GM23248 (cell line): Measurements from ENCODE around the gene PITHD1. TPM values are rescaled to one million over a fixed set of nuclear protein-coding genes. Genes with fewer than 3 reads are reported as not detected.
A peak's percentile ranks its signal among the peaks of the same experiment; 100 is the strongest.
"Not testable (repeated sequence)": the region's sequence is repeated elsewhere in the genome, so short reads cannot be mapped to it uniquely, and the experiment has no call there.

Experiments
- DNase-seq: peaks from one replicate; pipeline ENCODE4 v3.0.0-alpha.2; 2015
- H2AFZ ChIP-seq: fragments of 200-600 bp; sonication (generic); 2 replicates; pipeline ENCODE4 v1.6.1; 2016; ENCODE audit warnings: antibody characterized with exemption
- H3F3A ChIP-seq: fragments of 200-600 bp; sonication (generic); 2 replicates; pipeline ENCODE4 v1.6.1; 2016; ENCODE audit warnings: mild to moderate bottlenecking, antibody characterized with exemption, mixed run types; ENCODE audit not compliant: insufficient read depth
- H3K27ac ChIP-seq: fragments of 200-600 bp; sonication (generic); 2 replicates; pipeline ENCODE4 v1.5.1; 2016; ENCODE audit warnings: mild to moderate bottlenecking
- H3K27me3 ChIP-seq: fragments of 200-600 bp; sonication (generic); replicated peaks from 2 replicates; pipeline ENCODE4 v1.6.1; 2016; ENCODE audit warnings: mild to moderate bottlenecking; ENCODE audit not compliant: insufficient read depth
- H3K36me3 ChIP-seq: fragments of 200-600 bp; sonication (generic); 2 replicates; pipeline ENCODE4 v1.6.1; 2016; ENCODE audit warnings: low read depth, mild to moderate bottlenecking
- H3K4me1 ChIP-seq: fragments of 200-600 bp; sonication (generic); 2 replicates; pipeline ENCODE4 v1.6.1; 2016; ENCODE audit warnings: mild to moderate bottlenecking; ENCODE audit not compliant: insufficient read depth
- H3K4me2 ChIP-seq: fragments of 200-600 bp; sonication (generic); one replicate; pipeline ENCODE4 v1.6.1; 2016; ENCODE audit warnings: mild to moderate bottlenecking; ENCODE audit not compliant: unreplicated experiment
- H3K4me3 ChIP-seq: fragments of 200-600 bp; sonication (generic); 2 replicates; pipeline ENCODE4 v1.5.1; 2016; ENCODE audit warnings: mild to moderate bottlenecking
- H3K79me2 ChIP-seq: fragments of 200-600 bp; sonication (generic); 2 replicates; pipeline ENCODE4 v1.6.1; 2016; ENCODE audit warnings: mild to moderate bottlenecking; ENCODE audit not compliant: insufficient read depth
- H3K9ac ChIP-seq: fragments of 200-600 bp; sonication (generic); 2 replicates; pipeline ENCODE4 v1.6.1; 2016; ENCODE audit warnings: mild to moderate bottlenecking
- H3K9me2 ChIP-seq: fragments of 200-600 bp; sonication (generic); 2 replicates; pipeline ENCODE4 v1.6.1; 2016; ENCODE audit warnings: mixed run types, mild to moderate bottlenecking, moderate library complexity; ENCODE audit not compliant: insufficient read depth
- H3K9me3 ChIP-seq: fragments of 200-600 bp; sonication (generic); one replicate; pipeline ENCODE4 v1.6.1; 2017; ENCODE audit warnings: low read depth
- H4K20me1 ChIP-seq: fragments of 200-600 bp; sonication (generic); 2 replicates; pipeline ENCODE4 v1.6.0; 2016; ENCODE audit not compliant: insufficient read depth
- EZH2 ChIP-seq: fragments of 200-600 bp; sonication (generic); IDR thresholded peaks from 2 replicates; pipeline ENCODE4 v1.6.1; 2018; ENCODE audit warnings: antibody characterized with exemption, mild to moderate bottlenecking; ENCODE audit not compliant: insufficient read depth, poor library complexity, severe bottlenecking
- EZH2phosphoT487 ChIP-seq: fragments of 200-600 bp; sonication (generic); IDR thresholded peaks from 2 replicates; pipeline ENCODE4 v1.6.1; 2018; ENCODE audit warnings: antibody characterized with exemption, moderate library complexity, mild to moderate bottlenecking, low read depth; ENCODE audit not compliant: insufficient read depth
- WGBS, 2 experiments: methylation state at CpG; one replicate each; pipeline ENCODE4 v1.1.6; 2015 to 2017; ENCODE audit warnings: low lambda C conversion rate in 2 of 2, low coverage in 1 of 2; ENCODE audit errors: missing lambda C conversion rate in 2 of 2; 5-methylcytosine and 5-hydroxymethylcytosine counted together
- in situ Hi-C: fragments of 300-500 bp; cut with MboI; formaldehyde crosslinking; loops from 2 replicates; pipeline ENCODE4 v1.15.0; 2020
- polyA plus RNA-seq: library from polyadenylated mRNA; unstranded; fragments of >200 nt; fragmentation: Nextera tagmentation; extraction: Ambion mirVana; gene quantifications from 2 replicates; pipeline ENCODE4 v1.2.1, GENCODE V29; 2016
- total RNA-seq: library from RNA; depleted of rRNA; stranded (reverse); fragments of >200 nt; shearing (Covaris generic); gene quantifications from 2 replicates; pipeline ENCODE4 v1.2.3, GENCODE V29; 2014

The PITHD1 gene
- total and polyA plus RNA-seq, 2 experiments from 2014 or later = 38.4 to 51.0 TPM

- WGBS, 2 experiments = 62 to 63% methylated on average over 16 of the region's 16 CpGs
- H3K36me3 ChIP-seq = peaks cover under 1% of the 10 kb centered on the region; the same call in 1 of the 2 replicates
- peak overlapping the region; percentile 42 for H3K9ac ChIP-seq
These were observed 15.0 kb downstream of the PITHD1 start for GRCh38 chr1:23793018-23793781.

DNA sequence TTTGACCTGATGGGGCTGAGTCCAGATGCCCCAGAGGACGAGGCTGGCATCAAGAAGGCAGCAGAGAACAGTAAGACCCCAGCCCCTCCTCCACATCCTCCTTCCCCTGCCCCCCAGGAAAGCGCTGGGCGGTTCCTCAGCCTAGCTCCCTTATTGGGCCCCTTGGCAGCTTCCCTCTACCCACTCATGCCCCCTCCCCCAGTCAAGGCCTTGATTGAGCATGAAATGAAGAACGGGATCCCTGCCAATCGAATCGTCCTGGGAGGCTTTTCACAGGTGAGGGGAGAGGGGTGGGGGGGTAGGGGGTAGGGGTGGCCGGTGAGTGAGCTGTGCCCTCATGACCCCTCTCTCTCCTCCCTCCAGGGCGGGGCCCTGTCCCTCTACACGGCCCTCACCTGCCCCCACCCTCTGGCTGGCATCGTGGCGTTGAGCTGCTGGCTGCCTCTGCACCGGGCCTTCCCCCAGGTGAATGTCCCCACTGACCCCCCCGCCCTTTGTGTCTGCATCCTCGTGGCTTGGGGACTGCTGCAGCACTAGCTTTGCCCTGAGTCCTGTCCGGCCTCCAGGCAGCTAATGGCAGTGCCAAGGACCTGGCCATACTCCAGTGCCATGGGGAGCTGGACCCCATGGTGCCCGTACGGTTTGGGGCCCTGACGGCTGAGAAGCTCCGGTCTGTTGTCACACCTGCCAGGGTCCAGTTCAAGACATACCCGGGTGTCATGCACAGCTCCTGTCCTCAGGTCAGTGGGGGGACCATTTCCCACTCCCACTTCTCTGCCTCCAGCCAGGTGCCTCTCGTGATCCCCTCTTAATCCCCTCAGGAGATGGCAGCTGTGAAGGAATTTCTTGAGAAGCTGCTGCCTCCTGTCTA, 15.9 kb downstream of the PITHD1 start:
- no peak for DNase-seq
- WGBS, 2 experiments = 86 to 94% methylated on average over 13 to 21 of the region's 21 CpGs
- Histone ChIP-seq H3K9me2 (no peaks in the 10 kb centered on the region), H3K27me3 (no peaks in the 10 kb centered on the region), H2AFZ (no peak overlapping the region), H3K4me2 (no peak overlapping the region), H3K36me3 (no peaks in the 10 kb centered on the region; the same call in 1 of the 2 replicates), H3K9ac (peak overlapping the region; percentile 42), H3F3A (peaks cover 11% of the 10 kb centered on the region), H3K4me3 (no peak overlapping the region), H3K9me3 (no peaks in the 10 kb centered on the region), H4K20me1 (no peaks in the 10 kb centered on the region), H3K27ac (no peak overlapping the region), H3K4me1 (peaks cover 10% of the 10 kb centered on the region), H3K79me2 (peaks cover 28% of the 10 kb centered on the region)
- in situ Hi-C loops = no loop called here
- no peak for TF ChIP-seq EZH2
- TF ChIP-seq EZH2phosphoT487 = no peak

More at GRCh38 chr1:23793018-23793781, 15.0 kb downstream of the PITHD1 start:
- Histone ChIP-seq H3K79me2 (peaks cover 34% of the 10 kb centered on the region), H3K4me1 (peaks cover 10% of the 10 kb centered on the region), H3F3A (peaks cover 20% of the 10 kb centered on the region), H2AFZ (no peak overlapping the region), H4K20me1 (no peaks in the 10 kb centered on the region), H3K9me2 (no peaks in the 10 kb centered on the region), H3K27ac (no peak overlapping the region), H3K4me3 (no peak overlapping the region), H3K4me2 (no peak overlapping the region), H3K27me3 (no peaks in the 10 kb centered on the region), H3K9me3 (no peaks in the 10 kb centered on the region)
- no peak for TF ChIP-seq EZH2phosphoT487
- TF ChIP-seq EZH2 = no peak
- in situ Hi-C loops = no loop called here
- peak; percentile 78 for DNase-seq

GRCh38 chr1:23794732-23795182, 16.5 kb downstream of the PITHD1 start:
- H3K79me2 ChIP-seq = peaks cover 28% of the 10 kb centered on the region
- H3K27ac ChIP-seq, H3K27me3 ChIP-seq, H3K4me3 ChIP-seq, H3K9me3 ChIP-seq, H2AFZ ChIP-seq, H4K20me1 ChIP-seq, H3F3A ChIP-seq, H3K4me2 ChIP-seq, in situ Hi-C loops, DNase-seq, H3K9ac ChIP-seq, H3K36me3 ChIP-seq, H3K9me2 ChIP-seq: not testable (repeated sequence)
- WGBS, 2 experiments = 75 to 83% methylated on average over 9 of the region's 9 CpGs
- H3K4me1 ChIP-seq = peaks cover 15% of the 10 kb centered on the region

- no peaks in the 10 kb centered on the region for H3K9me2 ChIP-seq
- no peak overlapping the region for H3K9ac ChIP-seq
- H3F3A ChIP-seq = no peaks in the 10 kb centered on the region; the same call in 1 of the 2 replicates
- no peak overlapping the region for H3K27ac ChIP-seq
- DNase-seq = no peak
- H3K27me3 ChIP-seq = no peaks in the 10 kb centered on the region
- no peak for TF ChIP-seq EZH2phosphoT487
- no peak for TF ChIP-seq EZH2
- no peaks in the 10 kb centered on the region for H4K20me1 ChIP-seq
- no peaks in the 10 kb centered on the region for H3K9me3 ChIP-seq
- in situ Hi-C loops = no loop called here
- H3K79me2 ChIP-seq = peaks cover 28% of the 10 kb centered on the region
- WGBS, 2 experiments = 73 to 81% methylated on average over 14 to 15 of the region's 16 CpGs
- H3K4me1 ChIP-seq = peaks cover 7% of the 10 kb centered on the region; the same call in 1 of the 2 replicates
- no peak overlapping the region for H3K4me2 ChIP-seq
- H2AFZ ChIP-seq = no peak overlapping the region
- no peaks in the 10 kb centered on the region; the same call in 1 of the 2 replicates for H3K36me3 ChIP-seq
- no peak overlapping the region for H3K4me3 ChIP-seq
These were observed 17.7 kb downstream of the PITHD1 start for GRCh38 chr1:23795676-23796465.
